Ovary (tissue), 3 donors: ENCODE data around the gene STEAP1B.

ENCODE experiments used
- CTCF ChIP-seq, 3 donors: fragments of 450-650 bp in 2 of 3; fragments of 200-600 bp in 1 of 3; IDR thresholded peaks; one replicate each; pipeline versions ENCODE4 v1.5.1 to v1.8.0; 2016 to 2022; ENCODE audit warnings: antibody characterized with exemption in 3 of 3, mild to moderate bottlenecking in 1 of 3
- POLR2A ChIP-seq: fragments of 450-650 bp; IDR thresholded peaks from one replicate; pipeline ENCODE4 v1.6.1; 2017; ENCODE audit warnings: antibody characterized with exemption, mild to moderate bottlenecking, moderate library complexity
- donor health status: DM: no; HTN: no; CAD: no.

- TF ChIP-seq CTCF (IDR thresholded peaks at IDR 0.05), result no peak
- no peak for TF ChIP-seq POLR2A
These were observed 25.3 kb downstream of the STEAP1B start for GRCh38 chr7:22474645-22475044.
